HTERT RPE-1 (cell line): Measurements from ENCODE around the gene HOTAIR.

Source experiments
- in situ Hi-C: fragments of 300-500 bp; cut with MboI; formaldehyde crosslinking; loops from 4 replicates; pipeline ENCODE4 v1.14.3; 2020; ENCODE audit warnings: low sequenced_read_pairs

HOTAIR gene

DNA sequence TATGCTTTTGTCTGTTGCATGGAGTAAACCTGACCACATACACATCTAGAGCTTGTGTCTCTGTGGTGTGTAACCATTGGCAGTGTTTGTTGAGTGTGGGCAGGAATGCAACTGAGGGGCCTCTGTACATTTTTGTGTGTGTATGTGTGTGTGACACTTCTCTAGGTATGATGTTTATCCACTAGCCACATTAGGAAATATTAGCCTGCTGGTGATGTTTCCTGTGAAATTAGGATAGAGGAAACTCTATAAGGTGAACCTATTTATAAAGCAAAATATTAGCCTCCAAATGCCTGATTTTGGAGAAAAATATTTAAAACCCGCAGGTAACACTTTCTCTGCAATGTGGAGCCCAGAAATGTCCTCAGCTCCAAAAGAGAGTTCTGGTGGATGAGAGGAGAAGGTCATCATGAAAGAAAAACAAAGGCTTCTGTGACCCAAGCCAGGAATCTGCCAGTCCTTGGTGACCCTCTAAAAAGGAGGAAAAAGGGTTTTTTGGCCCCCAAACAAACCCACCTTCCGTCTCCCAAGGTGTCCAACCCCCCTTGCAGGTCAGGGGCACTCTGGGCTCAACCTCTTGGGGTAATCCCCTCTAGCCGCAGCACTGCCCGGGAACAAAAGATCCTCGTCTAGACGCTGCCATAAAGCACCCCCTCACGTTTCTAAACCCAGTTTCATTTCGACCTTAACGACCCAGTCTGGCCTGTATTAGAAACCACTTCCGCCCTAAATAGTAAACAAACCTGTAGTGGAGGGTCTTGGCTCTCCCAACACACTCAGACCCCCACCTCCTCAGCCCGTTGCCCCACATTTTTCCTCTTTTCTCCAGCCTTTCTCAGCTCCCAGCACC, 3.1 kb upstream of the HOTAIR start:
- in situ Hi-C loops, result no loop called here

DNA sequence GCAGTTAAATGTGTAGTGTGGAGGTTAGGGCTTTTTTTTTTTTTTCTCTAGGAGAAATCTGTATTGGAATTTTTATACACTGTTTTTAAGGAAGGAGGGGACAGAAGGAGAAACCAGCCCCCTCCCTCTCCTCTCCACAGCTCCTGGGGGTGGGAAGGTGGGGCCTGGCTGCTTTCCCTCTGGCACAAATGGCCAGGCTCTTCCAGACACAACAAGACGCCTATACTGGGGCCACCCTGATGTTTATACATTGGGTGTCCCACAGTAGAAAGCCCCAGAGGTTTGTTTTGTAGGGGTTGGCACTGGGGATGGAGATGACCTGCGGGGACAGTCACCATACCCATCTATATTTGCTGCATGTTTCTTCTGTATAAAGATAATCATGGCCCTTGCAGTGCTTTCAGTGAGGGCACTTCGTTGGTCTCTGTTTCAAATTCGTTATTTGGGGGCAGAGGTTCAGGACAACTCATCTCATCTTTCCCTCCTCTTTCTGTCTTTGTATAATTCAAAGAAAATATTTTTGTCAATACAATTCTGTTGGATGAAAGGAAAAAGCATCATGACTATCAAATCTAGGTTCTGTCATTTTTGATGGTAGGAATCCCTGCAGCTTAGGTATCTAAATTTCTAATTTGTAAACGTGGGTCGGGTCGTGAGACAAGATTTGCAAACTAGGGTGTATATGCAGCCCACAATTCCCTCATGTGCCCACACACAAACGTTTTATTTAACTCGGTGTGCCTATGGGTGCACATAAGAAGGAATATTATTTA, 2.3 kb upstream of the HOTAIR start:
- in situ Hi-C loops, result no loop called here

DNA sequence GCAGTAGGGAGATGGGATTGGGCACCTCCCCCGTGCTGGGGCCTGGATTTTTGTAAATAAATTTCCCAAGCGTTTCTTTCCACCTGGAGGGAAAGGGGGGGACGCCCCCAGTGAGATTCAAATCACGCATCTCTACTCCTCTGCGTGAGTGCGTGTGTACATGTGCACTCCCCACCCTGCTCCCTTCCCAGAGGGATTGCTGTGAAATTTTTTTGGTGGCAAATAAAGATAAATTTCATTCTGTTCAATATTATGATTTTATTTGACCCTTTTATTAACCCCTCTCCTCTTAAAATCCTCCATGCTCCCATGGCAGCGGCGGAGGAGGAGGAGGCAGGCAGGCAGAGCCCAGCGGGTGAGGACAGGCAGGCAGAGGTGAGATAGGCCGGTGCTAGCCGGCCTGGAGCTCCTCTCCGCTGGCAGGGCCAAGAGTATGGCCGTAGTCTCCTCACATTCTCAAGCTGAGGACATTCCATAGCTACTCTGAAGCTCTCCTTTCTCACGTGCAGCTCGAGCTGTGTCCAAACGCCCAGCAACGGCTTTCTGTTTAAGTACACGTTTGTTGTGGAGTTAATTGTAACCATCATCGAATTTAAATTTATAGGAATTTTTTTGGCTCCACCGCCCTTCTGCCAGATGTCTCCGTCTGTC, 1.5 kb upstream of the HOTAIR start:
- in situ Hi-C loops, result no loop called here

DNA sequence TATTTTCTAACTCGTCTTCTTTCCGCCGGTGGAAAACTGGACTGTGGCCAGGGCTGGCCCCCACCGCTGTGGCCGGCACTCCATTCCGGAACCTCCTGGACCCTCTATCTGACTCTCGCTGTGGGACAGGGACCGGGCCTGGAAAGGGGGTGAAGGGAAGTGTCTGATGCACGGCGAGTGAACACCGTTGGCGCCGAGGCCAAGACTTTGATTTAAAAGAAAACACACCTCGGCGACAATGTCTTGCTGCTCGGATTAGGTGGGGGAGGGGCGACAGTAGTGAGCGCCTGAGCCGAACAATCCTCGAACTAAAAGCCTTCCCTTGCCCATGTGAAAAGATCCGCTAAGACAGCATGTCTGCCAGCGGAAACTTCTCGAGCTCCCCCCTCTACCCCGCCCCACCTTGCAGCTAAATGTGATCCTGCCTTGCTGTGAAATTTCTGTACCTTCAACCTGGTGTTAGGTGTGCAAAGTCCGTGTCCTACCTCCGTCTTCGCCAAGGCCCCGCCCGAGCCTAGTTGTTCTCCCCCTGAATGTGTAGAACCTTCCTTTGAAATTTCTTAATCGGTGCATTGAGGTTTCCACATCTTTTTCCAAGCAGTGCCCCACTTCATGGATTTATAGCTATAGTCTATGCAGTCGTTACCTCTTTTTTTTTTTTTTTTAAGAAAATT, 862 bp upstream of the HOTAIR start:
- in situ Hi-C loops, result no loop called here

DNA sequence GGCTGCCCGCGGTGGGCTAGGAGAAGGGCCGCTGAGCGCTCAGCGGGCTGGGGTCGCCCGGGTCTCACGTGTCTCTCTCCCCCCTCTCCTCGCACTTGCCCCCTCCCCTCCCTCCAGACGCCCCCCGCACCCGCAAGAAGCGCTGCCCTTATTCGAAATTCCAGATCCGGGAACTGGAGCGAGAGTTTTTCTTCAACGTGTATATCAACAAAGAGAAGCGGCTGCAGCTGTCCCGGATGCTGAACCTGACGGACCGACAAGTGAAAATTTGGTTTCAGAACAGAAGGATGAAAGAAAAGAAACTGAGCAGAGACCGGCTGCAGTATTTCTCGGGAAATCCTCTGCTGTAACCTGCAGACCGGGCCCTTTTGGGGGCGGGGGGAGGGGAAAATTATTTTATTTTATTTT, 314 bp upstream of the HOTAIR start:
- in situ Hi-C loops, result no loop called here

DNA sequence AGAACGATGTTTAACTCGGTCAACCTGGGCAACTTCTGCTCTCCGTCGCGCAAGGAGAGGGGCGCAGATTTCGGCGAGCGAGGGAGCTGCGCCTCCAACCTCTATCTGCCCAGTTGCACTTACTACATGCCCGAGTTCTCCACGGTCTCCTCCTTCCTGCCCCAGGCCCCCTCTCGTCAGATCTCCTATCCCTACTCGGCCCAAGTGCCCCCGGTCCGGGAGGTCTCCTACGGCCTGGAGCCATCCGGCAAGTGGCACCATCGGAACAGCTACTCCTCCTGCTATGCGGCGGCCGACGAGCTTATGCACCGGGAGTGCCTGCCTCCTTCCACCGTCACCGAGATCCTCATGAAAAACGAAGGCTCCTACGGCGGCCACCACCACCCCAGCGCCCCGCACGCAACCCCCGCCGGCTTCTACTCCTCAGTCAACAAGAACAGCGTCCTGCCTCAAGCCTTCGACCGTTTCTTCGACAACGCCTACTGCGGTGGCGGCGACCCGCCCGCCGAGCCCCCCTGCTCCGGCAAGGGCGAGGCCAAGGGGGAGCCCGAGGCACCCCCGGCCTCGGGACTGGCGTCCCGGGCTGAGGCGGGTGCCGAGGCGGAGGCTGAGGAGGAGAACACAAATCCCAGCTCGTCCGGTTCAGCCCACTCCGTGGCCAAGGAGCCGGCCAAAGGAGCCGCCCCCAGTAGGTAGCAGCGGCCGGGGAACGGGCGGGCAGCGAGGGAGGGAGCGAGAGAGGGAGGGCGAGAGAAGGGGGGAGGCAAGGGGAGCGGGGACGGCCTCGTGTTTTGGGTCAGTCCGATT, 1.3 kb downstream of the HOTAIR start:
- in situ Hi-C loops, result no loop called here

DNA sequence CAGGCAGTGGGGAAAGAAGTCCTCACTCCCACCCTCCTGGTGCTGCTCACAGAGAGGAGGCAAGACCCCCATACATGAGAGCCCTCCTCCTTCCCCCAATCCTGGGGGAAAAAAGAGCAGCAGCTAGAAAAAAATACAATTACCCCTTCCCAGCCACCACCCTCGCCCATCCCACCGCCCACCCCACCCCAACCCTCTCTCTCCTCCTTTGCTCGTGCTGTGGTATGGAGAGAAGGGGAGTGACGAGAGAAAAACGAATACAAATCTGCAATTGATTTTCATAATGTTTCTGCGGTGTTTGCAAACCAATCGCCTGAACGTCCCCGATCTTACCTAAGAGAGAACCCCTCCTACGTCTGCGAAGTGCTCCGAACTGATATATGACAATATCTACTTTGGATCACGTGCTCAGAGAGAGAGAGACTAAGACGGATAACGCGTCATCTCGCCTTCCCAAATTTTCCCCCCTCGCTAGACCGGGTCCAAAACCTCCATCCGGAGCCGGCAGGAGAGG, 2.0 kb downstream of the HOTAIR start, which contains the start of gene HOXC11:
TSS of gene HOXC11 (plus strand) at position 405 of the 514 bp plus-strand sequence. CDS start 116 bp downstream, outside the sequence.
- in situ Hi-C loops, result no loop called here

DNA sequence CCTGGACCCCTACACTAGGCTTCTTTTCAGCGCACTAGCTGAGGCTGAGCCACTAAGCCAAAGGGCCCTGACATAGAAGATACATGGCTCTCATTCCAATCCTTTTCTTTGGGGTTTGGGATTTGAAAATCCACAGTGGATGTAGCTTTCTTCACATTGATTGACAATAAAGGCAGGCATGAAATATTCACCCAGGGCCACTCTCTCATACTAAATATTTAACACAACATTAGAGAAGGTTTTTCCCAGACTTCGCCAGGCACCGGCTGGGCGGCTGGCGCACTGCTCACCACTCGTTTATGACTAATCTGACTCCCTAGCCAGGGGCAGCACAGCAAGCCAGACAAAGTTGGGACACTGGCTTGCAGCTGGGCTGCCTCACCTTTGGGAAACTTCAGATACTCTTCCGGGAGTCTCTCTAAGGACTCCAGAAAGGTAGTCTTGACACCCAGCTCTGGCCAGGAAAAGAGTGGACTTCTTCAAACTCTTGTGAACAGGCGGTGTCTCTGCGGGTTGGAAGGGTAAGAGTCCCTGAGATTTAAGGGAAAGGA, 2.5 kb downstream of the HOTAIR start:
- in situ Hi-C loops, result no loop called here

DNA sequence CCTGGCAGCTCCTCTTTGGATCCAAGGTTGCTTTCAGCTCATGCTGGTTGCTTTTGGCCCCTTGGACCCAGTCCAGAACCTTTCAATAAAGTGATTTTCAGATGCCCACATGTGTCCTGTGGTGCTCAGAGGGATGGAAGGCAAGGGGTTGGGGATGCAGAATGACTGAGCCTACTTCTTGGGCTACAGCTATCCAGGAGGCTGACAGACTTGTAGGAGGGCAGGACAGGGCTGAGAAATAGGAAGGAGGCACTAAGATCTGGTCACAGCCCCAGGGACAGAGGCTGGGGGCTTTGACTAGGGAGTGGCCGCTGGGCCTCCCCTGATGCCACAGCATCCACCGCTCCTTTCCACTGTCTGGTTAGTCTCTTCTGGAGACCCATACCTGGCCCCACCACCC, 3.1 kb downstream of the HOTAIR start:
- in situ Hi-C loops, result no loop called here

DNA sequence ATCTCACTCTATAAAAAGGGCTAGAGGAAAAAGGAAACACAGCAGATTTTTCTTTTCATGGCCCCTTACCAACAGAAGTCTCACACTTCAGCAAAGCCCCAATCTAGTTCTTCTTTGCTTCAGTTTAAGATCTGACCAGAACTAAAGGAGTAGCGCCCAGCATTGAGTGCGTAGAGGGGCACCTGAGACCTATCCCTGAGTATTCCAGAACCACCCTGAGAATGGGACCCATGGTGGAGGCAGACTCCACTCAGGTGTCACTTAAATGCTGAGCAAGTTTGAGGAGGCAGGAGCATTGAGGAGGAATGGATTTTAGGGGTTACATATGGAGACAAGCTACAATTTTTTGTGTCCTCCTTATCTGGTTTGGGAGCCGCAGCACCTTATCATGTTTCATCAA, 3.6 kb downstream of the HOTAIR start:
- in situ Hi-C loops, result no loop called here

DNA sequence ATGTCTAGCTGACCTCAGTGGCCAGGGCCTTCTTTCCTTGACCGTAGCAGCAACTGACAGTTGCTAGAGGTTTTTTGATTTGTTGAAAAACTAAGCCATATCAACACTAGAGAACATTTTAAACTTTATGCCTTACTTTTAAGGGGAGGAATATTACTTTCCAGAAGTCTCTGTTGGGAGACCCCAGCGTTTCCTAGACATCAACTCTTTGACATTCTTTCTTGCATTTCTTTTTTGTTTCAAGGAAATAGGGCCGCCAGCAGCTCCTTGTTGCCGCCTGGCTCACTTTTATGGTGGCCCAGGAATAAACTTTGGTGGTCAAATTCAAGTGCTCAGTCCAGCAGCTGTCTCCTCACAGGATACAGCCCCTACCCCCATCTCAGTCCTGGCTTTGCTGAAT, 4.3 kb downstream of the HOTAIR start:
- in situ Hi-C loops, result no loop called here

DNA sequence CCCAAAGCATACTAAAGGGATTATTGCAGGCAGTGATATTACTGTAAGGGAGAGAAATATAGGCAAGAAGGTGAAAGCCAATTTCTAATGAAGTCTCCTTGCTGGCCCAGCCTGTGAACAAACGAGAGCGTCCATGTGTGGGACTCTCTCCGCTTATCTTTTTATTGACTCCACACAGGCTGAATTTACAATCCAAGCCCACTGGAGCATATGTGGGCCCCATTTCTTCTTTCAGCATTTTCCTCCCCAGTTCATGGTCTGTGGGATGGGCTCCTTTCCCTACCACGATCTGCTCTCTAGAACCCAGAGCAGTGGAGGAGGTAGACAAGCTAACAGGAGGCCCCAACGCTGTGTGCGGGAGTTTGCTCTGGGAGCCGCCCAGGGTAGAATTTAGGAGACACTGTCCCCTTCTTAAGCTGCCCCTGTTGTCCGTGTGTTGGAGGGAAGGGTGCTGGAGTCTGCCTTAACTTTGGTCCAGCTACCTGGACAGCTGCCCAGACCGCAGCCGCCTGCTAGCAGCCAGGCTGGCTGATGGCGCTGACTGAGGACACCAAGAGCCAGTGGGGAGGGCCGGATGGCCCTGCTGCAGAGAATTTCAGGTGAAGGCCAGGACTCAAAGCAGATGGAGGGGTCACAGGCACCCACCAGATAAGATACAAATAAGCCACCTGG, 5.0 kb downstream of the HOTAIR start:
- in situ Hi-C loops, result no loop called here

DNA sequence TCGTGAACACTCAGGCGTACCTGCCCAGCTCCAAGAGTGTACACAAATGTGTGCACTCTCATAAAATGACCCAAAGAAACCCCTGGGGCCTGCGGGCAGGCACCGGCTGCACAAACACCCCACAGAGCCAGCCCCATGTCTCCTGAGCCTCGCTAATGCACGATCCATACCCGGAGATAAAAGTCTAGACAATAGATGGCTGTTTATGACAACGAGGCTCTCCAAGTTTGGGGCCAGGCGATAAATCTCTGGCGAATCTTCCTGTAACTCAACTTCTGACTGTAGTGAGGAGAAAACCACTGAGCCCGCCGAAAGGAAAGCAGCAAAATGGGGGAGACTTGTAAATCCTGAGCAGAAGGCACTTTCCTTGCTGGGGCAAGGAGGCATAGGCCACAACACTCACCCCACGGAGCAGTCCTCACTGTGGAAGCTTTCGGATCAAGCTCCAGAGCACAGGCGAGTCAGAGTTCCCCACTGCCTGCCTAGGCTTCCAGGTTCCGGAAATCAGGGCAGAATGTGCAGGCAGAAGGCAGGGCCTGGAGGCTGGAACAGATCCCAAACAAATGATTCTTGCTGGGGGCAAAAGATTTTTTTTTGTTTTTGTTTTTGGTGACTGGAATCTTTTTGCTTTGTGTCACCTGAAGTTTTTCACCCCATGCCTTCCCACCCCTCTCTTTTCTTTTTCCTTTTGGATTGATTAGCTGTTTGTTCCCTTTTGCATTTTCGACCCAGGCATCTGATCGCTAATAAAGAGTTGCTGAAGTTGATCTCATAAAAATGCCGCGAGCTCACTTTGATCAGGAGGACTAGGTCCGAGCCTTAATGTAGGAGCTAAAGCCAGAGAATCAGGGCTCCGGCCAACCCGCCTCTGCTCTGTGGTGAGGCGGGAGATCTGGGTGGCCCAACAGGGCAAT, 6.3 kb downstream of the HOTAIR start:
- in situ Hi-C loops, result no loop called here

DNA sequence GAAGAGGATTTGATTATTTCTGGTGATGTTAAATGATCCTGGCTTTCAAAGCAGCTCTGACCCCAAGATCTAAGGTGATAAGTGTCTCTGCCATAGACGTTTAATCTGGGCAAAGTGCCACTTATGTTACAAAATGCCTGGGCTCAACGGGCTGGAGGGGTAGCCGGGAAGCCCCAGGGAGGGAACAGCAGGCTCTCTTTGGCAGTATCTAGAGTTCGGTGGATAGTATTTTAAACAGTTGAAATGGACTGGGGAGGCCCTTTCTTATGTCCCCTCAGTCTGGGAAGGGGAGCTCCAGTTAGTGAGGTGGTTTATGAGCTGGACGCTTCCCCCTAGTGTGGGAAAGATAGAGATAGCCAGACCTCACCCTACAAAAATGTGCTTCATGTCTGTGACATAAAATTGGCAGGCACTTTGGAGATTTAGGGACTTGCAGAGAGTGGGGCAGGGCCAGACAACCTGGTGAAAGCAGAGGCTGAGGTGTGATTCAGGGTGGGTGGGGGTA, 7.3 kb downstream of the HOTAIR start:
- in situ Hi-C loops, result no loop called here

DNA sequence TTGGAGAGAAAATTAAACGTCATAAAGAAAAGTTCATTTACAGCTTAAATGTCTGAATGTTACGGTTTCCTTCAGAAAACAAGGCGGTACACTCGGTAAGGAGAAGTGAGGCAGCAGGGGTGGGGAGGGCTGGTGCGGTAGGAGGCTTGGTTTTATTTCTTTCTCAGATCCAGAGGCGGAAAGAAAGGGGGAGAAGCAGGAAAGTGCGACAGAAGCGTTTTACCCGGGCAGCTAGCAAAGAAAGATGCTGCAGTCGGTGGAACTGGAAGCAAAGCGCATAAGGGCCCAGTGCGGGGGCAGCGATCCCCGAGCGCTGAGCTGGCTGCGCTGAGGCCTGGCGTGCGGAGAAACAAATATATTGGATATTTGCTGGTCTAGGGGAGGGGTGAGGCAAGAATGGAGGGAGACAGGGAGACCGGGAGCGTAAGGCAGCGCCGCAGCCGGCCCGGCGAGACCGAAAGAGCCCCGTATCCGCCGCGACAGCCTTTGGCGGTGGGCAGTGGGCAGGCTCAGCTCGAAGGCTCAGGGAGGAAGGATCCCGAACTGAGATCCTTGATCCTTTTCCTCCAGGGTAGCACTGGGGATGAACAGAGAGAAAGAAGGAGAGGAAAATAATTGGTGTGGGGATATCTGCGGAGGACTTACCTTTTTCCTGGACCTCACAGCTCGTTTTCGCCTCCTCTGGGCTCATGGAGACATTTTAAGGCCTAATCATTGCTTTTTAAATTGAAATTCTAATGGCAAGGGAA, 8.2 kb downstream of the HOTAIR start:
- in situ Hi-C loops, result no loop called here

DNA sequence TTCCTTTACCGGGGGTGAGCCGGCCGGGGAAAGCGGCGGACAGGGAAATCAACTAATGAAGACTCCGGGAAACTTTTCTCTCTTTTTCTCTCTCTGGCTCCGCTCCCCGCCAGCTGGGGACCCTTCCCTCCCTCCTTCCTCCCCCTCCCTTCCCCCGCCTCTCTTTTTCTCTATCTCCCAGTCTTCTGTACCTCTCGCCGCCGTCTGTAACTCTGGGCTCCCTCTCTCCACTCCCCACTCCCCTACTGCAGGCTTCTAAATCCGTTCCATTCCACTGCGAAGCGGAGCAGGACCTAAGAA, 8.7 kb downstream of the HOTAIR start:
- in situ Hi-C loops, result no loop called here

DNA sequence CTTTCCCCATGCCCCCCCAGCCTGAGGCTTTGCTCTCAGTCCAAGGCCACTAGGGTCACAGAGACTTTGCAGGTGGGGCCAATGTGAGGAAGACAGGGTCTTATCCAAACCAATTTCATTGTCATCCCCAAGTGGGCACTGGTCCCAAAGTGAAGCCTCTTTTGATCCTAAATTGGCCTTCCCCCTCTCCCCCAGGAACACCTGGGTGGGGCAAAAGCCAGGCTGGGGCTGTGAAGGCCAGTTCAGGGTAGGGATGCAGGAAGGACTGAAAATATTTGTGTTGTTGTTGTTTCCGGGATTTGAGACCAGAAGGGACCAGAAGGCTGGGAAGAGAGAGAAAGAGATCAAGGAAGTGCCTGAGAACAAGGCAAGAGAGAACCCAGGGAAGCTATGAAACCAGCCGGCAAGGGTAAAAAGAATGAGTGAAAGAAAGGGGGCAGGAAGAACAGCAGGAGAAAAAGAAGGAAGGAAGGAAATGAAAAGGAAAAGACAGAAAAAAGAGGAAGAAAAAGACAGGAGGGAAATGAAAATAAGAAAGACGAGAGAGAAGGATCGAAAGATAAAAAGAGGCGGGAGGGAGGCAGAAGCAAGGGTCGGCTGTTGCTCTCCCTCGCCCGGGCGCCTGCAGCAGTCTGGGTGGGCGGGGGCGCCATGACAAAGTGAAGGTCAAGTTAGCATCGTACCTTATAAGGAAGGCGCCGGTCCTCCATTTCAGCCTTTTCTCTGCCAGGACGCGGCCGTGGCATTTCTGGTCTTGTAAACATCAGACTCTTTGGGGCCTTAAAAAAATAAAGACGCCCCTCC, 9.3 kb downstream of the HOTAIR start:
- in situ Hi-C loops, result no loop called here
